ENCODE results near the gene CHRNB4.
"Not testable (repeated sequence)": the region's sequence is repeated elsewhere in the genome, so short reads cannot be mapped to it uniquely, and the experiment has no call there.

The CHRNB4 gene

DNA sequence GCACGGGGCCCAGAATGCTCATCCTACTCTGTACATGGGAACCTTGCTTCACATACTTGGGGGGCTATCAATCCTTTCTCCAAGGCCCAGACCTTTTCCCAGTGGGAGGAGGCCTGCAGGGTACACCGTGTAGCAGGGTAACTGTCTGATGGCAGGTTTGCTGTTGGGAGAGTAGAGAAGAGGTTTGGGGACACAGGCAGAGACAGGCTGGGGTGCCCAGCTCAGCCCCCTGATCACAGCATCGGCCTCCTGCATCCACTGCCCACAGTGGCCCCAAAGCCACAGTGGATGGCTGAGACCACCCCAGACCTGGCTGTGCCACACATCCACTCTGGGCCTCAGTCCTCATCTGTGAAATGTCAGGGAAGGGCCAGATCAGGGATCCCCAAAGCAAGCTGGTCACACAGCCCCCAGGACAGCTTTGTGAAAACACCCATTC lies 25.8 kb downstream of the CHRNB4 start:
- no peak for DNase-seq (ENCODE audit: low spot score)

- no peak for DNase-seq (ENCODE audit: low spot score)
Measured at GRCh38 chr15:78614021-78614420, 27.0 kb downstream of the CHRNB4 start.

- DNase-seq (ENCODE audit: low spot score): not testable (repeated sequence)
Measured at GRCh38 chr15:78609551-78609950, 31.5 kb downstream of the CHRNB4 start.

DNA sequence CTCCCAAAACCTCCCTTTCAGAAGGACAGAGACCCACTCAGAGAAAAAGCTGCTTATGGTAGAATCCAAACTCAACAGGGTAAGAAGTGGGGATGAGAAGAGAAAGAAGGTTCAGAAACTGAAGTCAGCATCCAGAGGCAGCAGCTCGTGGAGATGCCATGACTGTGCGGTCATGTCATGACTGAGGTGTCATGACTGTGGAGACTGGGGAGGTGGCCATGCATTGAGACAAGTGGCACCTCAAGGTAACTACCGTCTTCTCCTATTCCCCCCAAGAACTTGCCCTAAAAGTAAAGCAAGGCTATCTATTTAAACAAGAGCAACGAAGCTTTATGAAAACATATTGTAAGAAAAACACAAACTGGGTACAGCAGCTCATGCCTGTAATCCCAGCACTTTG lies 35.3 kb downstream of the CHRNB4 start:
- no peak for DNase-seq (ENCODE audit: low spot score)

GRCh38 chr15:78605201-78605600 lies 35.8 kb downstream of the CHRNB4 start:
- no peak for DNase-seq (ENCODE audit: low spot score)

- no peak for DNase-seq (ENCODE audit: low spot score)
Measured at GRCh38 chr15:78604420-78604819, 36.6 kb downstream of the CHRNB4 start.

- no peak for DNase-seq (ENCODE audit: low spot score)
Measured at GRCh38 chr15:78603467-78603866, 37.5 kb downstream of the CHRNB4 start.

GRCh38 chr15:78599189-78599588 lies 41.8 kb downstream of the CHRNB4 start:
- DNase-seq (ENCODE audit: low spot score): no peak

- DNase-seq (ENCODE audit: low spot score): no peak
Measured at GRCh38 chr15:78598348-78598747, 42.7 kb downstream of the CHRNB4 start.

GRCh38 chr15:78597583-78597982 lies 43.4 kb downstream of the CHRNB4 start:
- no peak for DNase-seq (ENCODE audit: low spot score)

DNA sequence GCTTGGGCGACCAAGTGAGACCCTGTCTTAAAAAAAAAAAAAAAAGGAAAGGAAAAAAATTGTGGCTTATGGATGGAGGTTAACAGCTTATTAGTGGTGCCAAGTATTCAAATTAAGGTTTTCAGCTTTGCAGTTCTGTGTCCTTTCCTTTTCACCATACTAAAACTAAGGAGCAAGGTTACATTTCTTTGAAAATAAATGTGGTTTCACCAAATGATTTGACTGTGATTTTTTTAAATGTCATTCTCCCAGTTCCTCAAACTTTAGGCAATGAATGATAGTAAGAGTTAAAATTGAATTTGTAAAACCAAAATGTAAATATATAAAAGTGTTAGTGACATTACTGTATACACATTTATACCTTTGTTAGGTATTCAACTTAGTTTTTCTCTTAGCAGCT lies 66.1 kb downstream of the CHRNB4 start:
- DNase-seq (ENCODE audit: low spot score): no peak

Data from AG08395 (cell line).